Mucosa of descending colon (tissue), 3 donors: ENCODE measurements around the gene ERC2. TPM values are rescaled to one million over a fixed set of nuclear protein-coding genes. Genes with fewer than 3 reads are reported as not detected.

Experiments
- ATAC-seq: fragments of 200-7000 bp; cut with Tn5 transposase; one replicate; pipeline ENCODE4 v1.9.1; 2020; ENCODE audit warnings: mild to moderate bottlenecking, moderate library complexity
- DNase-seq, 3 donors: peaks; one replicate each; pipeline ENCODE4 v3.0.0-alpha.2; 2020
- H3K36me3 ChIP-seq: fragments of 200-600 bp; one replicate; pipeline ENCODE4 v1.8.0; 2021; ENCODE audit warnings: low read depth, mild to moderate bottlenecking
- H3K4me1 ChIP-seq: fragments of 200-600 bp; one replicate; pipeline ENCODE4 v1.8.0; 2021; ENCODE audit warnings: low read depth, mild to moderate bottlenecking
- H3K4me3 ChIP-seq: fragments of 200-600 bp; one replicate; pipeline ENCODE4 v1.8.0; 2021; ENCODE audit warnings: mild to moderate bottlenecking
- H3K9me3 ChIP-seq: fragments of 200-600 bp; one replicate; pipeline ENCODE4 v1.8.0; 2021; ENCODE audit warnings: mild to moderate bottlenecking
- intact Hi-C, 2 donors: fragments of 100-400 bp; cut with DNase I in 1 of 2; cut with micrococcal nuclease in 1 of 2; formaldehyde crosslinking; loops; one replicate each; pipeline versions ENCODE4 v1.11.0 to v1.11.1; 2022; cut with DNase I, micrococcal nuclease
- total RNA-seq, 3 donors: library from RNA; stranded (reverse); fragmentation: NEBNext Ultra II Directional in 2 of 3; extraction: Animal tissue kit (Norgen Biotek cat#: 25700) in 2 of 3; gene quantifications; one replicate each; pipeline versions ENCODE4 v1.2.1 to v1.2.4, GENCODE V29; 2021 to 2023
- TF ChIP-seq, protein P1 (sequence below): fragments of 200-600 bp; IDR thresholded peaks from one replicate; pipeline ENCODE4 v1.8.0; 2022; ENCODE audit warnings: antibody characterized with exemption, mild to moderate bottlenecking
- donor health status: DM: no; HTN: no; CAD: no; lungs with moderate emphysema.
- donor health status: DM: no; HTN: no; CAD: no.
- donor health status: DM: no; HTN: yes; CAD: no.

Gene ERC2
- total RNA-seq, 3 donors from 2014 or later: 0.06 to 1.8 (median 0.43) TPM

DNA sequence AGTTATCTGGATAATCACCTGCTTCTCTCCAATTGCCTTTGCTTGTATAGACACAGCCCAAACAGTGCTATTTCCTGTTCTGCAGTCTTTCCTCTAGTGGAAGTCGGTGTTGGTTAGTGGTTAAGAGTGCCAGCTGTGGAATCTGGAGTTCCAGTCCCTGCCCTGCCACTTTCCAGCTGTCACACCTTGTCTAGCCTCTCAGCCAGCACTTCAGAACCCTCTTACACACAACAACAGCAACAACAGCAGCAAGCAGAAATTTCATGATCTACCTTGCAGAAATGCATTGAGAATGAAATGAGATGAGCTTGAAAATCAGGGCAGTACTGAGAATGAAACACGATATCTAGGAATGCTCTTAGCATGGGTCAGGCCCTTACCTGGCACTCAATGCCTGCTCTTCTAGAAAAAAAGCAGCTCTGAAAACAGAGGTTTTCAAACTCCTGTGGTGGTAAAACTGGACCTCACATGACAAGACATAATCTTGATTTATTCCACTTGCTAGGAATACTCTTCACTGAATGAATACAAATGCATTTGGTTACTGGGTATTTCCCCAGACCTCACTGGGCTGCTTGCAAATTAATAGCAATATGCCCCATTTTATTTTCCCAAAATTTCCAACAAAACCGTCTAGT is 977.9 kb downstream of the ERC2 start:
- ATAC-seq (peak; percentile 20), DNase-seq (no peak)
- Histone ChIP-seq H3K36me3 (no peaks in the 10 kb centered on the region), H3K4me3 (no peak overlapping the region), H3K4me1 (peaks cover 47% of the 10 kb centered on the region), H3K9me3 (no peaks in the 10 kb centered on the region)
- TF ChIP-seq, protein P1, sequence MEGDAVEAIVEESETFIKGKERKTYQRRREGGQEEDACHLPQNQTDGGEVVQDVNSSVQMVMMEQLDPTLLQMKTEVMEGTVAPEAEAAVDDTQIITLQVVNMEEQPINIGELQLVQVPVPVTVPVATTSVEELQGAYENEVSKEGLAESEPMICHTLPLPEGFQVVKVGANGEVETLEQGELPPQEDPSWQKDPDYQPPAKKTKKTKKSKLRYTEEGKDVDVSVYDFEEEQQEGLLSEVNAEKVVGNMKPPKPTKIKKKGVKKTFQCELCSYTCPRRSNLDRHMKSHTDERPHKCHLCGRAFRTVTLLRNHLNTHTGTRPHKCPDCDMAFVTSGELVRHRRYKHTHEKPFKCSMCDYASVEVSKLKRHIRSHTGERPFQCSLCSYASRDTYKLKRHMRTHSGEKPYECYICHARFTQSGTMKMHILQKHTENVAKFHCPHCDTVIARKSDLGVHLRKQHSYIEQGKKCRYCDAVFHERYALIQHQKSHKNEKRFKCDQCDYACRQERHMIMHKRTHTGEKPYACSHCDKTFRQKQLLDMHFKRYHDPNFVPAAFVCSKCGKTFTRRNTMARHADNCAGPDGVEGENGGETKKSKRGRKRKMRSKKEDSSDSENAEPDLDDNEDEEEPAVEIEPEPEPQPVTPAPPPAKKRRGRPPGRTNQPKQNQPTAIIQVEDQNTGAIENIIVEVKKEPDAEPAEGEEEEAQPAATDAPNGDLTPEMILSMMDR: no peak
- intact Hi-C loops: no loop called here

DNA sequence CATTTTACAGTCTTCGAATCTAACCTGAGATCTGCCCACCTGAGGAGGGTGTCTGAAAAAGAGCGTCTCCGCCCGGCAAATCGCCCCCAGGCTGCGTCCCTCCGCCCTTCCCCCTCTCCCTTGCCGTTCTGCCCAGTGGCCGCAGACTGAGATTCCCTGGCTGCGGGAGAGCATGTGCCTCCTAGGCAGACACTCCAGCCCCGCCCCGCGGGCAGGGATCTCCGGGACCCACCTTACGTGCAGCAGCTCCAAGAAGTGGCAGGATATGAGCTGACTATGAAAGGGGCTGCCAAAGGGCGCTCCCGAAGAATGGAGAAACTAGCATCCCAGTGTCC is 978.5 kb downstream of the ERC2 start:
- Histone ChIP-seq H3K4me3 (no peak overlapping the region), H3K36me3 (no peaks in the 10 kb centered on the region), H3K9me3 (no peaks in the 10 kb centered on the region), H3K4me1 (peaks cover 49% of the 10 kb centered on the region)
- TF ChIP-seq, protein P1: no peak
- no peak for ATAC-seq
- intact Hi-C loops: loop anchor here in 1 of 2 donors (5.0 to 10.0 kb wide), 2 partner anchors 233 to 765 kb away; no protein-coding TSS in a partner anchor
- peak; percentile 23 to 55 (median 37) for DNase-seq

DNA sequence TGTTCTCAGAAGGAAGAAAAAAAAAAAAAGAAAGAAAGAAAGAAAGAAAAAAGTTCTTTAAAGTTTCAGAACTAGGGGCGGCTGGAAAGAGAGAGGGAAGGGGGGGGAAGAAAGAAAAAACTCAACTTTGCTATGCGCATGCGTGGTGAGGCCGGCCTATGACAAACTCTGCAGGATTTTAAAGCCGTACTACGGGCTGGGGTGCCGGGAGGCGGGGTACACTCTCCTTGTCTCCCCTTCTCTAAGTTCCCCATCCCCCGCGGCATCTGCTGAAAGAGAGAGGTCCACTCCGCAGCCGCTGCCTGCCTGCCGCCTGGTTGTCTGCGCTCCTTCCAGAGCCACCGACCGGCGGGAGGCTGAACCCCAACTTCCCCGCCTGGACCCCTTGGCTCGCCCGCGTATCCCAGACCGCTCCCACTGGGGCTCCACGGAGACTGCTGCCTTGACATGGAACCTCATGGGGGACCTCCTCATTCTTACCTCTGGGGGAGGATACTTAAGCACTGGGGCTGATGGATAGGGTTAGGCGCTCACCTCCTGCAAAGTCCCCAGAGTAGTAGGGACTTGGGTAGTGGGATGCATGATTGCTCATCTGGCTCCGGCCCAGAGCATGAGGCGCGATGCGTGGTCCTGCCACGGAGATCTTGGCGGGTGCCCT is 979.7 kb downstream of the ERC2 start:
- ATAC-seq: peak; percentile 12
- DNase-seq: peak; percentile 56 to 62 (median 57)
- Histone ChIP-seq H3K36me3 (no peaks in the 10 kb centered on the region), H3K9me3 (no peaks in the 10 kb centered on the region), H3K4me1 (peaks cover 49% of the 10 kb centered on the region), H3K4me3 (peak overlapping the region; percentile 30)
- intact Hi-C loops: loop anchor here in 1 of 2 donors (5.0 to 10.0 kb wide), 2 partner anchors 234 to 766 kb away; no protein-coding TSS in a partner anchor
- TF ChIP-seq, protein P1: no peak

DNA sequence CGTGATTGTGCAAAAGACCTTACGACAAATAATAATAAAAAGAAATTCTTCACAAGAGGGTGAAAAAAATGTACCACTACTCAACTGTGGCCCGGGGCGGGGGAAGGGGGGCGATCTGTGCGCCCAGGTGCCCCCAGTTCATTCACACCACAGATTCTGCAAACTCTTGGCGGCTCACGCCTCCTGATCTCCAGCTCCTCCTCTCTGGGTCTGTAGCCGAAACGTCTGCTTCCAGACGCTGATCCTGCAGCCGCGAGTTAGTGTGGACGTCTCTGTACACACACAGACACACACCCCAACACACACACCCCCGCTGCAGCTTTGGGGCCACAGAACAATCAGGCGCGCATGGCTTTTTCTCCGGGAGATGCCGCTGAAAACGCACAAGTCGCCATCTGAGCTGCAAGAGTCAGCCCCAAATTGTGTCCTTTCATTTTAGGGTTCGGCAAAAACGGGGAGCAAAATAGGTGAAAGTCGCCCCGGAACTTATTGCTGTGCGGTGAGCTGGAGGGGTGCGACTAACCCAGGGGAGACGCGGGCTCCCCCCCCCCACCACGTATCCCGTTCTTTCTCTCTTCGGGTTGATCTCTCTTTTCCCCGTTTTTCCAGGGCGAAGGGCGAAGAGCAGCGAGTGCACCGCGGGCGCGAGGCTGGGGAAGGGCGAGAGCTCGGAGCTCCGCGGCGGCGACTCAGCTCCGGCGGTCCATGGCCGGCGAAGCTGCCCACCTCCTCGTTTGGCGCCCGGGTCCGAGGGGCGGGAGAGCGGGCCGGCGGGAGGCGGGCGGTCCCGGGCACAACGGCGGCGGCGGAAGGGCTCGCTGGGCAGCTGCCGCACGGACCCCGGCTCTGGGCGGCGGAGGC is 980.7 kb downstream of the ERC2 start:
- TF ChIP-seq, protein P1: no peak
- Histone ChIP-seq H3K4me3 (peak overlapping the region; percentile 30), H3K9me3 (no peaks in the 10 kb centered on the region), H3K4me1 (peaks cover 49% of the 10 kb centered on the region), H3K36me3 (no peaks in the 10 kb centered on the region)
- intact Hi-C loops: loop anchor here in 1 of 2 donors (5.0 to 10.0 kb wide), 2 partner anchors 235 to 767 kb away; no protein-coding TSS in a partner anchor
- ATAC-seq: peak; percentile 6
- DNase-seq: peak; percentile 32 to 53 (median 52)

DNA sequence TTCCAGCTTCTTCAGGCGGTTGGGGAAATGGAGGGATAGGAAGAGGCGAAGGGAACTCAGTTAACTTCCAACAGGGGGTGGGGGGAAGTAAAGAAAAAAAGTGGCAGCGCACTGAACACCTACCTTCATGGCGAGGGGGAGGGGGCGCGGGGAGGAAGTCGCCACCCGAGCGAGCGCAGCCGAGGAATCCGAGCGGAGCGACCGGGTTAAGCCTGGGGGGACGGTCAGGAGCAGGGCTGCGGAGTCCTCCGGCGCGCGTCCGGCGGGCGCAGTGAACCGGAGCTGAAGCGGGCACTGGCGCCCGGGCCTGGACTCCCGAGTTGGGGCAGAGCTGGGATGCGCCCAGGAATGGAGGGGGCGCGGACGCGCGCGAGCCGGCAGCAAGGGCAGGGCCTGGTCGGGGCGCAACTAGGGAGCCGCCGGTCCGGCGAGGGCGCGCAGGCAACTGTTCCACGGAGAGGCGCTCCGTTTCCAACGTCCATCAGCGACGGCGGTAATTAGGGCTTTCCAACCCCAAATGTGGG is 981.3 kb downstream of the ERC2 start, which contains the start of gene WNT5A:
Gene WNT5A, minus strand, starts transcription at position 450 of the 524 bp plus-strand sequence. Its CDS starts 321 bp downstream, at position 129.
- H3K4me3 ChIP-seq: peak within 1 kb of the TSS; percentile 30
- peaks cover 52% of the 10 kb centered on the region for H3K4me1 ChIP-seq
- TF ChIP-seq, protein P1: no peak
- ATAC-seq: peak; percentile 3
- intact Hi-C loops: loop anchor here in 1 of 2 donors (5.0 to 10.0 kb wide), 2 partner anchors 235 to 768 kb away; no protein-coding TSS in a partner anchor
- no peaks in the 10 kb centered on the region for H3K9me3 ChIP-seq
- H3K36me3 ChIP-seq: no peaks in the 10 kb centered on the region
- peak; percentile 23 to 54 (median 53) for DNase-seq
